GM21619 (cell line): ENCODE results near the gene DIP2C.
"Not testable (repeated sequence)": the region's sequence is repeated elsewhere in the genome, so short reads cannot be mapped to it uniquely, and the experiment has no call there.

ENCODE experiments used
- ATAC-seq: cut with Tn5 transposase; IDR thresholded peaks from one replicate; pipeline ENCODE4 v1.9.1; 2021; ENCODE audit not compliant: unreplicated experiment

The DIP2C gene

GRCh38 chr10:343231-344220, 345.9 kb downstream of the DIP2C start:
- ATAC-seq, result no peak

GRCh38 chr10:341081-341740, 348.3 kb downstream of the DIP2C start:
- ATAC-seq, result no peak

- ATAC-seq, result no peak
Measured at GRCh38 chr10:340646-341045, 348.8 kb downstream of the DIP2C start.

- no peak for ATAC-seq
Measured at GRCh38 chr10:339038-339391, 350.5 kb downstream of the DIP2C start.

GRCh38 chr10:338171-339037, 351.1 kb downstream of the DIP2C start:
- no peak for ATAC-seq

- ATAC-seq, result no peak
Measured at GRCh38 chr10:336247-336646, 353.2 kb downstream of the DIP2C start.

GRCh38 chr10:335151-335800, 354.2 kb downstream of the DIP2C start:
- ATAC-seq, result no peak

- ATAC-seq, result no peak
Measured at GRCh38 chr10:331186-331585, 358.3 kb downstream of the DIP2C start.

- no peak for ATAC-seq
Measured at GRCh38 chr10:329361-330099, 359.9 kb downstream of the DIP2C start.

- ATAC-seq, result no peak
Measured at GRCh38 chr10:327889-328852, 361.3 kb downstream of the DIP2C start.

GRCh38 chr10:326894-327635, 362.4 kb downstream of the DIP2C start:
- ATAC-seq, result no peak

- ATAC-seq, result no peak
Measured at GRCh38 chr10:326350-326749, 363.1 kb downstream of the DIP2C start.

GRCh38 chr10:325282-325681, 364.2 kb downstream of the DIP2C start:
- ATAC-seq, result no peak

- no peak for ATAC-seq
Measured at GRCh38 chr10:324593-324992, 364.9 kb downstream of the DIP2C start.

GRCh38 chr10:323651-324293, 365.7 kb downstream of the DIP2C start:
- peak; percentile 96 for ATAC-seq

- not testable (repeated sequence) for ATAC-seq
Measured at GRCh38 chr10:323046-323445, 366.4 kb downstream of the DIP2C start.

- ATAC-seq, result no peak
Measured at GRCh38 chr10:320771-321170, 368.7 kb downstream of the DIP2C start.

GRCh38 chr10:317926-318325, 371.5 kb downstream of the DIP2C start:
- no peak for ATAC-seq
